Measurements from ENCODE around the gene IZUMO1. TPM values are rescaled to one million over a fixed set of nuclear protein-coding genes. Genes with fewer than 3 reads are reported as not detected.

The IZUMO1 gene
- total and polyA plus RNA-seq, 2 of the 13 experiments (the other 11 are each of a cell fraction or from before 2014, with no cell fraction given): 0.07 to 0.22 TPM

GRCh38 chr19:48719263-48720171 is 27.2 kb downstream of the IZUMO1 start, which contains the start of gene MAMSTR (continued):
- TF ChIP-seq, protein P1, sequence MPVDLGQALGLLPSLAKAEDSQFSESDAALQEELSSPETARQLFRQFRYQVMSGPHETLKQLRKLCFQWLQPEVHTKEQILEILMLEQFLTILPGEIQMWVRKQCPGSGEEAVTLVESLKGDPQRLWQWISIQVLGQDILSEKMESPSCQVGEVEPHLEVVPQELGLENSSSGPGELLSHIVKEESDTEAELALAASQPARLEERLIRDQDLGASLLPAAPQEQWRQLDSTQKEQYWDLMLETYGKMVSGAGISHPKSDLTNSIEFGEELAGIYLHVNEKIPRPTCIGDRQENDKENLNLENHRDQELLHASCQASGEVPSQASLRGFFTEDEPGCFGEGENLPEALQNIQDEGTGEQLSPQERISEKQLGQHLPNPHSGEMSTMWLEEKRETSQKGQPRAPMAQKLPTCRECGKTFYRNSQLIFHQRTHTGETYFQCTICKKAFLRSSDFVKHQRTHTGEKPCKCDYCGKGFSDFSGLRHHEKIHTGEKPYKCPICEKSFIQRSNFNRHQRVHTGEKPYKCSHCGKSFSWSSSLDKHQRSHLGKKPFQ (CRISPR knock-in tag; IDR thresholded peaks at IDR 0.05; ENCODE audit: insufficient replicate concordance): peak; percentile 51
- no peak for TF ChIP-seq ZNF577 (CRISPR knock-in tag; IDR thresholded peaks at IDR 0.05; ENCODE audit: borderline replicate concordance, low read depth)
- no peak for TF ChIP-seq HOXA9 (CRISPR knock-in tag; IDR thresholded peaks at IDR 0.05; ENCODE audit: borderline replicate concordance)
- no peak for TF ChIP-seq ZSCAN29 (CRISPR knock-in tag; conservative IDR thresholded peaks at IDR 0.05)
- TF ChIP-seq GABPA (IDR thresholded peaks at IDR 0.05; ENCODE audit: low read depth, low read length): no peak
- no peak; the same call in 1 of the 2 replicates for TF ChIP-seq GABPA (CRISPR knock-in tag; IDR thresholded peaks at IDR 0.05; ENCODE audit: low read depth)
- TF ChIP-seq, protein P2, sequence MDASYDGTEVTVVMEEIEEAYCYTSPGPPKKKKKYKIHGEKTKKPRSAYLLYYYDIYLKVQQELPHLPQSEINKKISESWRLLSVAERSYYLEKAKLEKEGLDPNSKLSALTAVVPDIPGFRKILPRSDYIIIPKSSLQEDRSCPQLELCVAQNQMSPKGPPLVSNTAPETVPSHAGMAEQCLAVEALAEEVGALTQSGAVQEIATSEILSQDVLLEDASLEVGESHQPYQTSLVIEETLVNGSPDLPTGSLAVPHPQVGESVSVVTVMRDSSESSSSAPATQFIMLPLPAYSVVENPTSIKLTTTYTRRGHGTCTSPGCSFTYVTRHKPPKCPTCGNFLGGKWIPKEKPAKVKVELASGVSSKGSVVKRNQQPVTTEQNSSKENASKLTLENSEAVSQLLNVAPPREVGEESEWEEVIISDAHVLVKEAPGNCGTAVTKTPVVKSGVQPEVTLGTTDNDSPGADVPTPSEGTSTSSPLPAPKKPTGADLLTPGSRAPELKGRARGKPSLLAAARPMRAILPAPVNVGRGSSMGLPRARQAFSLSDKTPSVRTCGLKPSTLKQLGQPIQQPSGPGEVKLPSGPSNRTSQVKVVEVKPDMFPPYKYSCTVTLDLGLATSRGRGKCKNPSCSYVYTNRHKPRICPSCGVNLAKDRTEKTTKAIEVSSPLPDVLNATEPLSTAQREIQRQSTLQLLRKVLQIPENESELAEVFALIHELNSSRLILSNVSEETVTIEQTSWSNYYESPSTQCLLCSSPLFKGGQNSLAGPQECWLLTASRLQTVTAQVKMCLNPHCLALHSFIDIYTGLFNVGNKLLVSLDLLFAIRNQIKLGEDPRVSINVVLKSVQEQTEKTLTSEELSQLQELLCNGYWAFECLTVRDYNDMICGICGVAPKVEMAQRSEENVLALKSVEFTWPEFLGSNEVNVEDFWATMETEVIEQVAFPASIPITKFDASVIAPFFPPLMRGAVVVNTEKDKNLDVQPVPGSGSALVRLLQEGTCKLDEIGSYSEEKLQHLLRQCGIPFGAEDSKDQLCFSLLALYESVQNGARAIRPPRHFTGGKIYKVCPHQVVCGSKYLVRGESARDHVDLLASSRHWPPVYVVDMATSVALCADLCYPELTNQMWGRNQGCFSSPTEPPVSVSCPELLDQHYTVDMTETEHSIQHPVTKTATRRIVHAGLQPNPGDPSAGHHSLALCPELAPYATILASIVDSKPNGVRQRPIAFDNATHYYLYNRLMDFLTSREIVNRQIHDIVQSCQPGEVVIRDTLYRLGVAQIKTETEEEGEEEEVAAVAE (CRISPR knock-in tag; IDR thresholded peaks at IDR 0.05; ENCODE audit: borderline replicate concordance): no peak
- TF ChIP-seq BCL6 (CRISPR knock-in tag; IDR thresholded peaks at IDR 0.05): peak; percentile 12; the same call in 1 of the 2 replicates
- no peak for TF ChIP-seq BHLHE40 (IDR thresholded peaks at IDR 0.05; ENCODE audit: low read length)
- TF ChIP-seq, protein P3, sequence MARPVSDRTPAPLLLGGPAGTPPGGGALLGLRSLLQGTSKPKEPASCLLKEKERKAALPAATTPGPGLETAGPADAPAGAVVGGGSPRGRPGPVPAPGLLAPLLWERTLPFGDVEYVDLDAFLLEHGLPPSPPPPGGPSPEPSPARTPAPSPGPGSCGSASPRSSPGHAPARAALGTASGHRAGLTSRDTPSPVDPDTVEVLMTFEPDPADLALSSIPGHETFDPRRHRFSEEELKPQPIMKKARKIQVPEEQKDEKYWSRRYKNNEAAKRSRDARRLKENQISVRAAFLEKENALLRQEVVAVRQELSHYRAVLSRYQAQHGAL (CRISPR knock-in tag; IDR thresholded peaks at IDR 0.05; ENCODE audit: not compliant biosample characterization): no peak
- 0 out of 2 replicates have a peak, but pooled peaks have one; percentile 8 for TF ChIP-seq ZNF431 (CRISPR knock-in tag; IDR thresholded peaks at IDR 0.05; ENCODE audit: borderline replicate concordance, low read depth)
- no peak for TF ChIP-seq TEAD2 (CRISPR knock-in tag; IDR thresholded peaks at IDR 0.05)
- TF ChIP-seq ZSCAN22 (CRISPR knock-in tag; IDR thresholded peaks at IDR 0.05): no peak
- TF ChIP-seq RAD21 (CRISPR knock-in tag; IDR thresholded peaks at IDR 0.05): peak; percentile 29; the same call in 1 of the 2 replicates
- 0 out of 2 replicates have a peak, but pooled peaks have one; percentile 8 for TF ChIP-seq ZNF263 (CRISPR knock-in tag; IDR thresholded peaks at IDR 0.05)
- peak; percentile 53 for TF ChIP-seq STAG1 (CRISPR knock-in tag; IDR thresholded peaks at IDR 0.05)
- no peak for TF ChIP-seq MIER3 (CRISPR knock-in tag; IDR thresholded peaks at IDR 0.05; ENCODE audit: borderline replicate concordance)
- TF ChIP-seq ZNF383 (CRISPR knock-in tag; IDR thresholded peaks at IDR 0.05; ENCODE audit: borderline replicate concordance): 0 out of 2 replicates have a peak, but pooled peaks have one; percentile 23
- TF ChIP-seq RFX5 (IDR thresholded peaks at IDR 0.05; ENCODE audit: low read depth, low read length): no peak
- no peak for TF ChIP-seq ZNF776 (CRISPR knock-in tag; IDR thresholded peaks at IDR 0.05)
- TF ChIP-seq, protein P4, sequence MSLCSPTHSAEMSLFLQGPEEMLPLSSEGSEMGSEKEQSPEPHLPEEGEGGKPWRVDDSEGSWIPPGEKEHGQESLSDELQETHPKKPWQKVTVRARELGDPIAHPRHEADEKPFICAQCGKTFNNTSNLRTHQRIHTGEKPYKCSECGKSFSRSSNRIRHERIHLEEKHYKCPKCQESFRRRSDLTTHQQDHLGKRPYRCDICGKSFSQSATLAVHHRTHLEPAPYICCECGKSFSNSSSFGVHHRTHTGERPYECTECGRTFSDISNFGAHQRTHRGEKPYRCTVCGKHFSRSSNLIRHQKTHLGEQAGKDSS (CRISPR knock-in tag; IDR thresholded peaks at IDR 0.05; ENCODE audit: borderline replicate concordance, low read depth): peak; percentile 37; the same call in 1 of the 2 replicates
- TF ChIP-seq ZNF180 (CRISPR knock-in tag; IDR thresholded peaks at IDR 0.05; ENCODE audit: borderline replicate concordance, low read depth): no peak

Data from HepG2 (cell line).